Thyroid gland (tissue), 4 donors: Measurements from ENCODE around the gene ZNF672.
A peak's percentile ranks its signal among the peaks of the same experiment; 100 is the strongest.

ENCODE experiments used
- CTCF ChIP-seq, 6 experiments: fragments of 200-600 bp in 3 of 6; fragments of 450-650 bp in 3 of 6; sonication (generic) in 3 of 6; IDR thresholded peaks; one replicate each; pipeline ENCODE4 v1.5.1; 2016 to 2019; ENCODE audit warnings: antibody characterized with exemption in 6 of 6, mild to moderate bottlenecking in 2 of 6, inconsistent platforms in 1 of 6, moderate library complexity in 1 of 6
- POLR2A ChIP-seq, 2 donors: fragments of 450-650 bp; IDR thresholded peaks; one replicate each; pipeline ENCODE4 v1.6.1; 2017; ENCODE audit warnings: antibody characterized with exemption in 2 of 2, mild to moderate bottlenecking in 2 of 2, moderate library complexity in 1 of 2

DNA sequence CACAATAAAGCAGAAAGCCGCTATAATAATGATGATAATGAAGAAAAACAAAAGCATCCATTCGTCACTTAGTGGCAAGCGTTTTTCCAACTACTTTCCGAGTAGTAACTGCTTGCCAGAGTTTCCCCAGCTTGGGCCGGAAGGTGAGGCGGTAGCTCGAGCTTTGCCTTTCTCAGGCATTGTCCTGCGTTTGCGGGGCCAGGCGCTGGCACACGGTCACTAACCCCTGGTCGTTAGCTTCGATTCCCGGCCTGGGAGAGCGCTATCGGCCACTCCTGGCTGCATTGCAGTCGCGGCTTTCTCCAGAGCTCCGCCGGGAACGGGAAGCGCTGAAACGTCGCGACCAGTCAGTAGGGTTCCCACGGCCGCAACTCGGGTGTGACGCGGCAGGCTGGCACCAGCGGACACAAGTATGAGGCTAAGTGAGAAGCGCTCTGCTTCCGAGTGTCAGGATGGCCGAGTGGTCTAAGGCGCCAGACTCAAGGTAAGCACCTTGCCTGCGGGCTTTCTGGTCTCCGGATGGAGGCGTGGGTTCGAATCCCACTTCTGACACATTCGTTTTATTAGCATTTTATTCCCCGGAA lies 35.5 kb downstream of the ZNF672 start:
- TF ChIP-seq CTCF (IDR thresholded peaks at IDR 0.05) (no peak), POLR2A (IDR thresholded peaks at IDR 0.05) (peak in 1 of 2 donors; percentile 53)
